Limb (tissue), 2 donors: Measurements from ENCODE around the gene CDC34.

ENCODE experiments used
- DNase-seq, 2 donors: peaks; one replicate each; pipeline ENCODE4 v3.0.0-alpha.2; 2016; ENCODE audit errors: extremely low spot score in 2 of 2

The CDC34 gene

DNA sequence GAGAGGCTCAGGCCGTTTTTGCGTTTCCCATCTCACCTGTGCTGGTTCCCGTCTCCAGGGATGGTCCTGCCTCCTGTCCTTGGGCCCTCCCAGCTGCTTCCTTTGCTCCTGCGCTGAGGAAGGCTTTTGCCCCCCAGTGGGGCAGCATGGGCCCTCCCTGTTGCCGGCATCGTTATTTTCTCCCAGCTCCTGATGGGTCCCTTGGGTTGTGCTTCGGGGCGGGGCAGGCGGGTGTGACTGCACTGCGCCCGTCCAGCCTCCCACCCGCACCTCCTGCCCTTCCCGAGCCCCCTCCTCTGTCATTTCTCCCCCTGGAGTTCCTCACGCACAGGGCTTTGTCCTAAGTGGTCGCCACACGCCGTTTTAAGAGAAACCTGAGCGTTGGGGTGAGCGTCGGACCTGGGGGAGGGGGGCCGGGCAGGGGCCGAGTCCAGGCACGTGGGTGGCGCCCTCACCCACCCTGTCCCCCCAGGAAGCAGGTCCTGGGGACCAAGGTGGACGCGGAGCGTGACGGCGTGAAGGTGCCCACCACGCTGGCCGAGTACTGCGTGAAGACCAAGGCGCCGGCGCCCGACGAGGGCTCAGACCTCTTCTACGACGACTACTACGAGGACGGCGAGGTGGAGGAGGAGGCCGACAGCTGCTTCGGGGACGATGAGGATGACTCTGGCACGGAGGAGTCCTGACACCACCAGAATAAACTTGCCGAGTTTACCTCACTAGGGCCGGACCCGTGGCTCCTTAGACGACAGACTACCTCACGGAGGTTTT lies 9.5 kb downstream of the CDC34 start:
- DNase-seq, result peak in 1 of 2 donors; percentile 26

DNA sequence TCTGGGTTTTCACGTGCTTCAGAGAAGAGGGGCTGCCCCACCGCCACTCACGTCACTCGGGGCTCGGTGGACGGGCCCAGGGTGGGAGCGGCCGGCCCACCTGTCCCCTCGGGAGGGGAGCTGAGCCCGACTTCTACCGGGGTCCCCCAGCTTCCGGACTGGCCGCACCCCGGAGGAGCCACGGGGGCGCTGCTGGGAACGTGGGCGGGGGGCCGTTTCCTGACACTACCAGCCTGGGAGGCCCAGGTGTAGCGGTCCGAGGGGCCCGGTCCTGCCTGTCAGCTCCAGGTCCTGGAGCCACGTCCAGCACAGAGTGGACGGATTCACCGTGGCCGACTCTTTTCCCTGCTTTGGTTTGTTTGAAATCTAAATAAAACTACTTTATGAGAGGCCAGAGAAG lies 10.1 kb downstream of the CDC34 start:
- peak in 1 of 2 donors; percentile 24 for DNase-seq

DNA sequence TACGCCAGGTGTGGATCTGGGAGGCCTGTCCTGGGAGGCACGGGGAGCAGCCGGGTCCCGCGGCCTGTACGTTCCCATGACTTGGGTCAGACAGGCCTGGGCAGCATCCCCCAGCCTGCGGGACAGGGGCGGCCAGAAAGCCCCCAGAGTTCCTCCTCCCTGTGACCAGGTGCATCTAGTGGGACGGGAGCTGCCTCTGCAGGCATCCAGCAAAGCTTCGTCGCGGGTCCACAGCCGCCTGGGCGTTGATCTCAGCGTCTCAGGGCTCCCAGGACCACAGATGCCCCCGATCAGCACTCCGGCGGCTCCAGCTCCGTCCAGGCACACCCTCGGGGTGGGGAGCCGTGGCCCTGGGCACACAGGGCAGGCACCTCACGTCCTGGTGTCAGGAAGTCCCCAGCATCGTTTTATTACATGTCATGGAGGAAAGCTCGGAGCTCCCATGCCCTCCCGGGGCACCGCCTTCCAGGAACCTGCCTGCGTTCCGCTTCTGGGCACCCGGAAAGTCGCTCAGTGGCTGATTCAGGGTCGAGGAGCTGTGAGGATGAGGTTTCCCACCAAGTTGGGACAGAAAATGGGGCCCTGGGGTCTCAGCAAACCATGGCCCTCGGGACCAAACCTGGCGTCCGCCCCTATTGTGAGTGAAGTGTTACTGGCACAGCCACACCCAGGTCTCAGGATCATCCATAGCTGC lies 10.8 kb downstream of the CDC34 start:
- no peak for DNase-seq

DNA sequence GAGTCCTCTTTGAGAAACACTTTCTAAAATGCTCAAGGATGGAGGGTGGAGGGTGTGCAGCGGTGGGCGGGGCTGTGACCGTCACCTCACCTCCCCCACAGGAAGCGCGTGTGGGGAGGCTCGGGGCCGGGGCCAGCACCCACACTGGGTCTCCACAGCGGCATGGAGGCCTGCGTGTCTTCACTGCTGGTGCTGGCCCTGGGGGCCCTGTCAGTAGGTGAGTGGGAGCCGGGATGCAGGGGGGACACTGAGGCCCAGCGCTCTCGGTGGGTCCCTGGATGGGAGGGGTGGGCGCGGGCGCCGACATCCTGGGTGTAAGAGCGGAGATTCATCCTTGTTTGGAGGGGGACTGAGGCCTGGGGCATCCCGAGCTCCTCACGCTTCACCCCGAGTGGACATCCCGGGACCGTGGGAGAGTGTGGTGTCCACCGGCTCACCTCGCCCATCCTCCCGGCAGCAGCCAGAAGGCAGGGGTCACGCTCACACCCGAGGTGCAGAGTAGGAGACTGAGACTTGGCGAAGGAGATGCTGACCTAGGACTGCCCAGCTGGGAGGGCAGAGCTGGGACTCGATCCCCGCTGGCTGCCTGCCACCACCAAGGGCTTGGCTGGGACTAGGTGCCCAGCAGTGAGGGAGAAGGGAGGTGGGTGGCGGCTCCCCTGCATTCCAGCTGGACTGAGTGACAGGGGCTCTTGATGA lies 12.5 kb downstream of the CDC34 start, which contains the start of gene GZMM:
GZMM (plus strand) TSS at position 144 of the 699 bp plus-strand sequence; CDS start at position 163, 19 bp downstream.
- DNase-seq, result peak in 1 of 2 donors; percentile 29

GRCh38 chr19:547117-547516 lies 15.6 kb downstream of the CDC34 start:
- peak in 1 of 2 donors; percentile 26 for DNase-seq

DNA sequence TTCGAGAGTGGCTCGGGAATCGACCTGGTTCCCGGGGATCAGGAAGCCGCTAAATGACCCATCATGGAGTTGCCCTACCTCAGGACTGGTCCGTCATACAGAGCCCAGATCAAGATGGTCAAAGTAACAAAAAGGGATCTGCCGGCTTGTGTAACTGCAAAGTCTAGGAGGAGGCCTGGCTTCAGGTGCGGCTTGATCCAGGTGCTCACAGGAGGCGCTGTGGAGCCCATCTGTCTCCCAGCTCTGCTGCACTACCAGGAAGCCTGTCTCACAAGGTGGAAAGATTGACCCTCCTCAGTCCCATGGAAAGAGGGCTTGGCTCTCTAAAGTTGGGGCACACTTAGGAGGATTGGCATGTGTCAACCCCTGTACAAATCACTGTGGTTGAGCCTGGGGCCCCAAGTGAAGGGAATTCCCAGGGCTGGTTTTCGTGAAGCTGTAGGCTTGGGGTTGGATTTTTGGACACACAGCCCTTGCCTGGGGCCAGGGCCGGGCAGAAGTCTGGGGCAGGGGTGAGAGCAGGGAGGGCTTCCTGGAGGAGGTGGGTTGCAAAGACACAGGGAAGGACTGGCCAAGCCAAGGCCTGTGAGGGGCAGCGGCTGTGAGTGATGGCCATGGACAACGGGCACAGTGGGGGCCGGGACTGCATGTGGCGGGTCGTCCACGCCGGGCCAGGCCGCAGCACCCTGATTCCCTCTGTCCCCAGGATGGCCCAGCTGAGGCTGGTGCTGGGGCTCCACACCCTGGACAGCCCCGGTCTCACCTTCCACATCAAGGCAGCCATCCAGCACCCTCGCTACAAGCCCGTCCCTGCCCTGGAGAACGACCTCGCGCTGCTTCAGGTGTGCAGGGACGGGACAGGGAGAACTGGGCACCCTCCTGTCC lies 16.5 kb downstream of the CDC34 start:
- peak in 1 of 2 donors; percentile 26 for DNase-seq

DNA sequence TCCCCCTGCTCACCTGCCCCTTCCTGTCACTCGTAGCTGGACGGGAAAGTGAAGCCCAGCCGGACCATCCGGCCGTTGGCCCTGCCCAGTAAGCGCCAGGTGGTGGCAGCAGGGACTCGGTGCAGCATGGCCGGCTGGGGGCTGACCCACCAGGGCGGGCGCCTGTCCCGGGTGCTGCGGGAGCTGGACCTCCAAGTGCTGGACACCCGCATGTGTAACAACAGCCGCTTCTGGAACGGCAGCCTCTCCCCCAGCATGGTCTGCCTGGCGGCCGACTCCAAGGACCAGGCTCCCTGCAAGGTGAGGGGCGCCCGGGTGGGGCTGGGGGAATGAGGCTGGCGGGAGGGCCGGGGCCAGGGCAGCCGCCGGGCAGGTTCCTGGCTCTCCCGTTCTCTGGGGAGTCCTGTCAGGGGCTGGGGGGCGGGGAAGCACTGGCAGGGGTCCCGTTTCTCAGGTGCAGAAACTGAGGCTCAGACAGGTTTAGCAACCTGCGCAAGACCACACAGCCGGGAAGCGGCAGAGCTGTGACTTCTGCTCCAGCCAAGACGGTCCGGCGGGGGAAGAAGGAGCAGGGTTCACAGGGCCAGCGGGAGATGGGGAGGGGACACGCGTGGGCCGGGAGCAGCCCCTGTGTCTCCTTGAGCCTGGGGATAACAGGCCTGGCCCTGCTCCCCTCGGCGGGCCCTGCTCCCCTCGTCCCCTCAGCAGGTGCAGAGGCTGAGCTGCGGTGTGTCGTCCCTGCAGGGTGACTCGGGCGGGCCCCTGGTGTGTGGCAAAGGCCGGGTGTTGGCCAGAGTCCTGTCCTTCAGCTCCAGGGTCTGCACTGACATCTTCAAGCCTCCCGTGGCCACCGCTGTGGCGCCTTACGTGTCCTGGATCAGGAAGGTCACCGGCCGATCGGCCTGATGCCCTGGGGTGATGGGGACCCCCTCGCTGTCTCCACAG lies 17.6 kb downstream of the CDC34 start:
- DNase-seq, result peak in 1 of 2 donors; percentile 27

GRCh38 chr19:554817-555216 lies 23.3 kb downstream of the CDC34 start:
- DNase-seq, result no peak

DNA sequence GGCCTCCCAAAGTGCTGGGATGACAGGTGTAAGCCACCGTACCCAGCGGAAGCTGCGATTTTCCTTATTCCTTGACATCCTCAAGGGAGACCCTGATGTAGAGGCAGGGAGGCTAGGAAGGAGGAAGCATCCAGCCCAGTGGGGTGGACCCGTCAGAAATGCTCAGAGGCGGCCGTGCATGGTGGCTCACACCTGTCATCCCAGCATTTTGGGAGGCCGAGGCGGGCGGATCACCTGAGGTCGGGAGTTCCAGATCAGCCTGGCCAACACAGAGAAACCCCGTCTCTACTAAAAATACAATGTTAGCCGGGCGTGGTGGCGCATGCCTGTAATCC lies 23.9 kb downstream of the CDC34 start:
- no peak for DNase-seq

DNA sequence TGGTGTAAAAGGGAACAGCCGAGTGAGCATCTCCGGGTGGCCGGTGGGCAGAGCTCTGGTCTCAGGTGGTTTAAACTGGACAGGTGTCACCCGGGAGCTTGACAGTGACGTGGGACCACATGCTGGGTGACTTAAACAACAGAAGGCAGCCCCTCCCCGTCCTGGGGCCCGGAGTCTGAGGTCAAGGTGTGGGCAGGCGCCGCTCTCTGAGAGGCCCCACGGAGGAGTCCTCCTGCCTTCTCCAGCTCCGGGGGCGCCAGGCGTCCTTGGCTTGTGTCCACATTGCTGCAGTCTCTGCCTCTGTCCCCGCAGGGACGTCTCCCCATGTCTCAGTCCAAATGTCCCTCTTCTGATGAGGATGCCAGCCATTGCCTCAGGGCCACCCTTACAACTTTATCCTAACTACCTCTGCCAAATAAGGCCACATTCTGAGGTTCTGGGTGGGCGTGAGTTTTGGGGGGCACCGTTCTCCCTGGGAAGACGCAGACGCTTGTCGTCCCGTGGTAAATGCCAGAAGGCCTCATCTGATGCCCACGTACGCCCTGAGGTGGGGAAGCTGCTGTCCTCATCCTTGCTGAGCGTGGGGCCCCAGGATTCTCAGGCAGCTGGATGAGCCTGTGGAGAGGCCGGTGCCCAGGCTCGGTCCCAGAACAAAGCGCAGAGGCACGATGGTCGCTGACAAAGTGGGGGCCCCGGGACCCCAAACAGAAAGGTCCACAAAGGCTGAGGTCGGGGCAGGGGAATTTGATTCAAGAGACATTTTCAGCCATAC lies 25.2 kb downstream of the CDC34 start:
- DNase-seq, result peak in 1 of 2 donors; percentile 23

- DNase-seq, result peak in 1 of 2 donors; percentile 45
Measured at GRCh38 chr19:558770-559439, 27.3 kb downstream of the CDC34 start.

DNA sequence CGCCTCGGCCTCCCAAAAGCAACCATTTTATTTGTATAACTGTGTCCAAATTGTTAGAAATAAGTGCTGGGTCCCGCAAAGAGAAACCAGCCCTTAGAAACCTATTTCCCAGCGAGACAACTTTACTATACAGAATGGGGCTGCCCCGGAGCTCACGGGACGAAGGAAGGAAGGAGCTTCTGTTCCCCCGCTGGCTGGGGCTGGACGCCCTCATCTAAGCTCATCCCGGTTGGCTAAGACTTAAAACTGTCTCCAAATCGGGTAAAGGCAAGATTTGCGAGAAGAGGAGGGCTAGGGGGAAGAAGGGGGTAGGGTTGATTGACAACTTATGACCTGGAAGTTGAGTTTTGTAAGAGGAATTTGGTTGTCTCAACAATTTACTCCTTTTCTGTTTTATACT lies 28.6 kb downstream of the CDC34 start:
- no peak for DNase-seq

DNA sequence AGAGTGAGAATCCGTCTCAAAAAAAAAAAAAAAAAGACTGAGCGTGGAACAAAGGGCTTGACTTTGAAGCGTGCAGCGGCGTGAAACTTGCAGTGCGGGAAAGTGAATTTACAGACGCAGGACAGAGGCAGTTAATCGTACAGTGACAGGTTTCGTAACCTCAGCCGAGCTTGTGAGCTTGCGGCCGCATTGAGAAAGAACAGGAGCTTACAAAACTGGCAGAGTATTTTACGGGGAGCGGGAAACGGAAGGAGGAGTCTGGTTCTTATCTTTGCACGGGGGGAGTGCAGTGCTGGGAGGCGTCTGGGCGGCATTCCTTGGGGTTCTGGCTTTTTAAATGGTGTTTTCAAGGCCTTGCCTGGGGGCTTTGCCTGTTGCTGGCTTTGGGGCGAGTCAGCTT lies 34.8 kb downstream of the CDC34 start:
- DNase-seq, result peak in 1 of 2 donors; percentile 38

DNA sequence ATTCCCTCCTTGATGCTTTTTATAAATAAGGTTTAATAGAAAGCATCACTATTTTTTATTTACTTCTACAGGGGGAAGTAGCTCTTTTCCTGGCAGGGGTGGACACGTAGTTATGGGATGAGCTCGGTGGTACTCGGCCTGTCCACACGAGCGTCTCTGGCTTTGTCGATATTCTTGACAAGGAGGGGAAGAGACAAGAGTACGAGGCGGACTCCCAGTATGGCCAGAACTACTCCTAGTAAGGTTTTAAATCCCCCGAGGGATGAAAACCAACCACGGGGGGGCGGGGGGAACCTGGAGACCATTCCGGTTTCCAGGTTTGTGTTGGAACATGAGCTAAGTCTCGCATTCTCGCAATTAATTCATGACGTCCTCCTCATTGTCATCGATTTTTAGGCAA lies 35.3 kb downstream of the CDC34 start:
- DNase-seq, result no peak

GRCh38 chr19:567296-567900 lies 35.8 kb downstream of the CDC34 start:
- DNase-seq, result no peak

DNA sequence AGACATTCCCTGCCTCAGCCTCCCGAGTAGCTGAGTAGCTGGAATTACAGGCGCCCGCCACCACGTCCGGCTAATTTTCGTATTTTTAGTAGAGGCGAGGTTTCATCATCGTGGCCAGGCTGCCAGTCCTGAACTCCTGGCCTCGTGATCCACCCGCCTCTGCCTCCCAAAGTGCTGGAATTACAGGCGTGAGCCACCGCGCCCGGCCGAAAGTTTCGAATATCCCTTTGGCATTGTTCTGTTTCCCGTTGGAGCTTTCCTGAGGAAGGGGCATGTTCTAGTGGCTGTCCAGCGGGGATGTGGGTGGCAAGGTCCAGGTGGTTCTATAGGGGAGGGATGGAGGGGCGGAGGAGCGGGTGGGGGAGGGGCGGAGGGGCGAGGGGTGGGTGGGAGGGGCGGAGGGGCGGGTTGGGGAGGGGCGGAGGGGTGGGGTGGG lies 38.7 kb downstream of the CDC34 start:
- DNase-seq, result peak in 1 of 2 donors; percentile 32

DNA sequence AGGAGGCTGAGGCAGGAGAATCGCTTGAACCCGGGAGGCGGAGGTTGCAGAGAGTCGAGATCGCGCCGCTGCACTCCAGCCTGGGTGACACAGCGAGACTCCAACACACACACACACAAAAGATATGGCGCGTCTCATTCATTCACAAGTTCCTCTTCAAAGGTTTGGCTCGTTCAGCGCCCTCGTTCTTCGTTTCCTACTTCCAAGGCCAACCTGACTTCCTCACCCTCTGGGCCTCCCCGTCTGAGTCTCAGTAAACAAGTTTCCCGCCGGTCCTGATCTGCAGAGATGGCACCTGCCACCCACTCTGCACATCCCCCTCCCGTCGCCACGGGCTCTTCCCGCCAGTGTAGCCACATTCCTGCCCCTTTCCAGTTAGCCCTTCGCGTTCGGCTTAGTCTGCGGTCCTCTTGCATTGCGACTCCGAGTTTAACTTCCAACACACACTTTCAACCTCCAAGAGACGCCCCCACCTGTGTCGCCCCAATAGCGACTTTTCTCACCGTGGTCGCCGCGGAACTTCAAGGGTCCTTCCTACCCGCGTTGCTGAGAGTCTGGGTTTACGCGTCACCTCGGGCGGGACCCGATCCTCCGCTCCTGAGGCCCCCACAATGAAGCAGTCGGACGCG lies 39.5 kb downstream of the CDC34 start:
- DNase-seq, result peak in 1 of 2 donors; percentile 68

GRCh38 chr19:571566-571974 lies 40.0 kb downstream of the CDC34 start:
- no peak for DNase-seq
